Measurements from ENCODE around the gene FSTL5. TPM values are rescaled to one million over a fixed set of nuclear protein-coding genes. Genes with fewer than 3 reads are reported as not detected.
A peak's percentile ranks its signal among the peaks of the same experiment; 100 is the strongest.
"Not testable (repeated sequence)": the region's sequence is repeated elsewhere in the genome, so short reads cannot be mapped to it uniquely, and the experiment has no call there.

FSTL5 gene
- total RNA-seq (0.12 and 0.25 TPM in 2 replicates), polyA plus RNA-seq (0.59 and 0.61 TPM in 2 replicates)

DNA sequence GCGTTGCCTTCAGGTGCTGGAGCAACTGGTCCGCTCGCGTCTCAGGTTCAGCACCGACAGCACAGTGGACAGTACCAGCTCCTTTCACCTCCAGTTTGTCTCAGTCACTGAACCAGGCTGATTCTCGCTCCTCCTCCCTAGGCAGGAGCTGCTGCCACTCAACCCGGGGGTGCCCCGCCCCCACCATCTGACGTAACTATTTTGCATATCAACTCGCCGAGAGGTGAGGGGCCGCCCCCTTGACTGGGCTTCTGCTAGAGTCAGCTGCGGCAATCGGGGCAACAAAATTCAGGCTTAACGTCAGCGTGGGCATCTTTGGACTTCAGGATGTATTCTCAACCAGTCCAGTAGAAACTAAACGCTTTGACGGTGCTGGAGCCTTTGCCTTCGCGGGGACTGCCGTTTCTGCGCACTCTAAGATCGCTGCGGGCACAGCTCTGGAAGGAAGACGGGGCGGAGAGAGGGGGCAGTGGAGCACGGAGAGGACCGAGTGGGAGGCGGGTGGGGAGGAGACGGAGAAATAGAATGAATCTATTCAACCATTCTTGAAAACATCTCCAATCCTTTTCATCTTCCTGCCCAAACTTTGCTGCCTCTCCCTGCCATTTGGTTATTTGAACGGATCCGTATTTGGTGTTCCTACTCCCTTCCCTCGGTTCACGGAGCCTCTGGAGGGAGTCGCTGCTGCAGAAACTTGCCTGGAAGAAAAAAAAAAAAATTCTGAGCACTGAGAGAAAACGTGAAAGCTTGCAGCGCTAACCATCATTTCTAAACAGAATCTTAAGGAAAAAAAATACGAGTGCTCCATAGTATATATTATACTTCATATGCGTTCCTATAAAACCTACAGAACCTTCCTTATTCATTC is at the start of gene FSTL5:
Gene FSTL5 (minus strand): TSS at position 109 of the 868 bp plus-strand sequence. CDS start 52,604 bp downstream, outside the sequence.
- DNase-seq (ENCODE audit: low read depth in 1 of 2, low spot score in 1 of 2), result peak; percentile 45 to 89
- Histone ChIP-seq H3K27me3 (no peaks in the 10 kb centered on the region), H3K4me1 (ENCODE audit: low read depth) (no peaks in the 10 kb centered on the region), H3K27ac (no peak within 1 kb of the TSS), H3K9me3 (ENCODE audit: low read depth) (no peaks in the 10 kb centered on the region), H3K36me3 (no peaks in the 10 kb centered on the region), H3K4me3 (peak within 1 kb of the TSS; percentile 49)
- TF ChIP-seq, protein P1, sequence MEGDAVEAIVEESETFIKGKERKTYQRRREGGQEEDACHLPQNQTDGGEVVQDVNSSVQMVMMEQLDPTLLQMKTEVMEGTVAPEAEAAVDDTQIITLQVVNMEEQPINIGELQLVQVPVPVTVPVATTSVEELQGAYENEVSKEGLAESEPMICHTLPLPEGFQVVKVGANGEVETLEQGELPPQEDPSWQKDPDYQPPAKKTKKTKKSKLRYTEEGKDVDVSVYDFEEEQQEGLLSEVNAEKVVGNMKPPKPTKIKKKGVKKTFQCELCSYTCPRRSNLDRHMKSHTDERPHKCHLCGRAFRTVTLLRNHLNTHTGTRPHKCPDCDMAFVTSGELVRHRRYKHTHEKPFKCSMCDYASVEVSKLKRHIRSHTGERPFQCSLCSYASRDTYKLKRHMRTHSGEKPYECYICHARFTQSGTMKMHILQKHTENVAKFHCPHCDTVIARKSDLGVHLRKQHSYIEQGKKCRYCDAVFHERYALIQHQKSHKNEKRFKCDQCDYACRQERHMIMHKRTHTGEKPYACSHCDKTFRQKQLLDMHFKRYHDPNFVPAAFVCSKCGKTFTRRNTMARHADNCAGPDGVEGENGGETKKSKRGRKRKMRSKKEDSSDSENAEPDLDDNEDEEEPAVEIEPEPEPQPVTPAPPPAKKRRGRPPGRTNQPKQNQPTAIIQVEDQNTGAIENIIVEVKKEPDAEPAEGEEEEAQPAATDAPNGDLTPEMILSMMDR (IDR thresholded peaks at IDR 0.05; ENCODE audit: low read depth, low read length), result no peak

DNA sequence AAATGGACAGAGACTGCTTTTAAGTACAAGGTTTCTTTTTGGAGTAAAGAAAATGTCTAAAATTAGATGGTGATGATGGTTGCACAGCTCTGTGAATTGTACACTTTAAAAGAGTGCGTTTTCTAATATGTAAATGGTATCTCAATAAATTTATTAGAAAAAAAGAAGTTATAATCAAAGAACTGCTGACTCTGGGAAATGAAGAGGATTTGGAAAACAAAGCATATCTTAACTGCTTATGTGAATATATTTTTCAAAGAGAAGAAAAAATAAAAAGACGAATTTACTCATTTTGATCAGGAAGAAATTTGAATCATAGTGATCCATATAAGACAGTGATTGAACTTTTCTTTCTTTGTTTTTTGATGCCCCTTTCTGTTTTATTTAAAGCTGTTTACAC is 45.9 kb upstream of the FSTL5 start:
- Histone ChIP-seq H3K9me3 (ENCODE audit: low read depth) (no peaks in the 10 kb centered on the region), H3K4me1 (ENCODE audit: low read depth) (no peaks in the 10 kb centered on the region), H3K36me3 (no peaks in the 10 kb centered on the region), H3K27ac (no peak overlapping the region), H3K27me3 (no peaks in the 10 kb centered on the region), H3K4me3 (no peak overlapping the region)
- TF ChIP-seq, protein P1 (IDR thresholded peaks at IDR 0.05; ENCODE audit: low read depth, low read length), result no peak
- DNase-seq (ENCODE audit: low read depth in 1 of 2, low spot score in 1 of 2), result no peak

DNA sequence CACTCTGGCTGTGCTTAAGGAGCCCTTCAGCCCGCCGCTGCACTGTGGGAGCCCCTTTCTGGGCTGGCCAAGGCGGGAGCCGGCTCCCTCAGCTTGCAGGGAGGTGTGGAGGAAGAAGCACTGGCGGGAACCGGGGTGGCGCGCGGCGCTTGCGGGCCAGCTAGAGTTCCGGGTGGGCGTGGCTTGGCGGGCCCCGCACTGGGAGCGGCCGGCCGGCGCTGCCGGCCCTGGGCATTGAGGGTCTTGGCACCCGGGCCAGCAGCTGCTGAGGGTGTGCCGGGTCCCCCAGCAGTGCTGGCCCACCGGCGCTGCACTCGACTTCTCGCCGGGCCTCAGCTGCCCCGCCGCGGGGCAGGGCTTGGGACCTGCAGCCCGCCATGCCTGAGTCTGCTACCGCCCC is 39.7 kb upstream of the FSTL5 start:
- not testable (repeated sequence) for H3K36me3 ChIP-seq; H3K9me3 ChIP-seq (ENCODE audit: low read depth); DNase-seq (ENCODE audit: low read depth in 1 of 2, low spot score in 1 of 2); H3K27me3 ChIP-seq; H3K4me1 ChIP-seq (ENCODE audit: low read depth); H3K4me3 ChIP-seq; H3K27ac ChIP-seq

DNA sequence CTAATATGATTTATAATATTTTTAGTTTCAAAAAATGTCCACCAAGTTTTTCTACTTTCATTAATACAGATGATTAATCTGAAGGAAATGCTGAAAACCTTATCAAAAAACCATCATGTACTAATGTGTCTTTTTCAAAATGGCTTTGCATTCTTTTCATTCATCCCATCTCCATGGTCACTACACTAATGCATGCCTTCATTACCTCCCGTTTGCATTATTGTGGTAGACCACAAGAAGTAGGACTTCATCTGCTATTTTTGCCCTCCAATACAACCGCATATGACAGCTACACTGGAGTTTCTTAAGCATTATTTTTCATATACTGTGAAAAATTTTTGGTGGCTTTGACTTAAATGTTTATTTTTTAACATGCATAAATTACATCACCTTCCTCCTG is 37.9 kb upstream of the FSTL5 start:
- Histone ChIP-seq H3K27ac (no peak overlapping the region), H3K36me3 (no peaks in the 10 kb centered on the region), H3K9me3 (ENCODE audit: low read depth) (no peaks in the 10 kb centered on the region), H3K4me3 (no peak overlapping the region), H3K4me1 (ENCODE audit: low read depth) (no peaks in the 10 kb centered on the region), H3K27me3 (no peaks in the 10 kb centered on the region)
- no peak for DNase-seq (ENCODE audit: low read depth in 1 of 2, low spot score in 1 of 2)
- TF ChIP-seq, protein P1 (IDR thresholded peaks at IDR 0.05; ENCODE audit: low read depth, low read length), result no peak

DNA sequence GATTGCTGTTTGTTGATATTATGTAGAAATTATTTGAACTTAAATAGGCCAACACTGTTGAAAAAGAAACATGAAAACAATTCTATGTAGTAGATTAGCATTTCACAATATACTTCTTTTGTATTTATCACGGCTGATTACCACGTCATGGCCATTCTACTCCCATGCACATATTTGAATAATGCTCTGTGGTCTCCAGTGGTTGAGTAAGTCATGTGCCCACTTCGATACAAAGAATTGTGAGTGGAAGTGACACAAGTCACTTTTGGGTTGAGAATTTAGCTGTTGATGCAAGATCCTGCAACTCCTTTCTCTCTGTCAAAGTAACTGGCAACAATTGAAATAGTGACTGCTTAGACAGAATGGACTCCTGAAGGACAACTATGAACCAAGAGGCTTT is 6.7 kb upstream of the FSTL5 start:
- no peaks in the 10 kb centered on the region for H3K4me1 ChIP-seq (ENCODE audit: low read depth)
- H3K9me3 ChIP-seq (ENCODE audit: low read depth), result no peaks in the 10 kb centered on the region
- H3K36me3 ChIP-seq, result no peaks in the 10 kb centered on the region
- TF ChIP-seq, protein P1 (IDR thresholded peaks at IDR 0.05; ENCODE audit: low read depth, low read length), result no peak
- no peaks in the 10 kb centered on the region for H3K27me3 ChIP-seq
- no peak overlapping the region for H3K4me3 ChIP-seq
- no peak overlapping the region for H3K27ac ChIP-seq
- DNase-seq (ENCODE audit: low read depth in 1 of 2, low spot score in 1 of 2), result no peak

DNA sequence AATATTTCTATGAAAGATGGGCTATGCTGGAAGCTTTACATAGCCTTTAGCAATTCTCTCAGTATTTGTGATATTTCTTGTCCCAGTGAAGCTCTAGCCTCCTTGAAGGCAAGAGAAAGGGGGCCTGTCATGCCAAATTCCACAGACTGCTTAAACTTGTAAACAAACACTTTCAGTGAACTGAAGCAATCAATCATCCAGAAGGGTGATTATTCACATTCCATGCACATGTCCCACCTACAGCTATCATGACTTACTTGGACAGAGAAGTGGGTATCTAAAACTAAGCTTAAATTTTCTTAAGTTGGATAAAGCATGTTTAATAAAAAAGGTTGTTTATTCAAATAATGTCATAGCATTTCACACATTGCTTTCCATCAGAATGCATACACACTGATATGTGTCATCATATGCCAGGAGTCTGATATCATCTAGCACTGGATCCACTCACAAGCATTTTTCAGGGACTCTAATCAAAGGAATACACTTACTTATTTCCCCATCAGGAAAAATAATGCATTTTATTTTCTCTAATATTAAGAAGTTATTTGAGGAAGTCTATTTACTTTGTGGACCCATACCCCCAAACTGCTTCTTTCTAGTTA is 1.2 kb upstream of the FSTL5 start:
- no peaks in the 10 kb centered on the region for H3K9me3 ChIP-seq (ENCODE audit: low read depth)
- DNase-seq (ENCODE audit: low read depth in 1 of 2, low spot score in 1 of 2), result peak in 1 of 2 donors; percentile 7
- H3K4me1 ChIP-seq (ENCODE audit: low read depth), result no peaks in the 10 kb centered on the region
- no peaks in the 10 kb centered on the region for H3K36me3 ChIP-seq
- H3K27ac ChIP-seq, result no peak overlapping the region
- peak overlapping the region; percentile 49 for H3K4me3 ChIP-seq
- TF ChIP-seq, protein P1 (IDR thresholded peaks at IDR 0.05; ENCODE audit: low read depth, low read length), result no peak
- no peaks in the 10 kb centered on the region for H3K27me3 ChIP-seq
